ENCODE data around the gene GTSE1. TPM values are rescaled to one million over a fixed set of nuclear protein-coding genes. Genes with fewer than 3 reads are reported as not detected.

Gene GTSE1, protein sequence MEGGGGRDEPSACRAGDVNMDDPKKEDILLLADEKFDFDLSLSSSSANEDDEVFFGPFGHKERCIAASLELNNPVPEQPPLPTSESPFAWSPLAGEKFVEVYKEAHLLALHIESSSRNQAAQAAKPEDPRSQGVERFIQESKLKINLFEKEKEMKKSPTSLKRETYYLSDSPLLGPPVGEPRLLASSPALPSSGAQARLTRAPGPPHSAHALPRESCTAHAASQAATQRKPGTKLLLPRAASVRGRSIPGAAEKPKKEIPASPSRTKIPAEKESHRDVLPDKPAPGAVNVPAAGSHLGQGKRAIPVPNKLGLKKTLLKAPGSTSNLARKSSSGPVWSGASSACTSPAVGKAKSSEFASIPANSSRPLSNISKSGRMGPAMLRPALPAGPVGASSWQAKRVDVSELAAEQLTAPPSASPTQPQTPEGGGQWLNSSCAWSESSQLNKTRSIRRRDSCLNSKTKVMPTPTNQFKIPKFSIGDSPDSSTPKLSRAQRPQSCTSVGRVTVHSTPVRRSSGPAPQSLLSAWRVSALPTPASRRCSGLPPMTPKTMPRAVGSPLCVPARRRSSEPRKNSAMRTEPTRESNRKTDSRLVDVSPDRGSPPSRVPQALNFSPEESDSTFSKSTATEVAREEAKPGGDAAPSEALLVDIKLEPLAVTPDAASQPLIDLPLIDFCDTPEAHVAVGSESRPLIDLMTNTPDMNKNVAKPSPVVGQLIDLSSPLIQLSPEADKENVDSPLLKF
- 11.4 and 11.5 TPM in 2 replicates for polyA plus RNA-seq (2011; rRNA removed)
- 19.8 and 22.9 TPM in 2 replicates for polyA plus RNA-seq (2012; cell fraction: cytosol; rRNA removed)
- 84.7 and 86.4 TPM in 2 replicates for polyA plus RNA-seq (2012; cell fraction: nucleus; rRNA removed)
- 22.9 to 26.9 TPM (median 25.7 TPM) in 3 replicates for polyA plus RNA-seq (2017; fragmentation: RNase III; extraction: RNeasy Plus Mini Kit Qiagen cat#74134 plus additional on column Dnase treatment)
- polyA minus RNA-seq (2011; rRNA and poly(A)+ RNA removed) = 6.4 and 7.6 TPM in 2 replicates

DNA sequence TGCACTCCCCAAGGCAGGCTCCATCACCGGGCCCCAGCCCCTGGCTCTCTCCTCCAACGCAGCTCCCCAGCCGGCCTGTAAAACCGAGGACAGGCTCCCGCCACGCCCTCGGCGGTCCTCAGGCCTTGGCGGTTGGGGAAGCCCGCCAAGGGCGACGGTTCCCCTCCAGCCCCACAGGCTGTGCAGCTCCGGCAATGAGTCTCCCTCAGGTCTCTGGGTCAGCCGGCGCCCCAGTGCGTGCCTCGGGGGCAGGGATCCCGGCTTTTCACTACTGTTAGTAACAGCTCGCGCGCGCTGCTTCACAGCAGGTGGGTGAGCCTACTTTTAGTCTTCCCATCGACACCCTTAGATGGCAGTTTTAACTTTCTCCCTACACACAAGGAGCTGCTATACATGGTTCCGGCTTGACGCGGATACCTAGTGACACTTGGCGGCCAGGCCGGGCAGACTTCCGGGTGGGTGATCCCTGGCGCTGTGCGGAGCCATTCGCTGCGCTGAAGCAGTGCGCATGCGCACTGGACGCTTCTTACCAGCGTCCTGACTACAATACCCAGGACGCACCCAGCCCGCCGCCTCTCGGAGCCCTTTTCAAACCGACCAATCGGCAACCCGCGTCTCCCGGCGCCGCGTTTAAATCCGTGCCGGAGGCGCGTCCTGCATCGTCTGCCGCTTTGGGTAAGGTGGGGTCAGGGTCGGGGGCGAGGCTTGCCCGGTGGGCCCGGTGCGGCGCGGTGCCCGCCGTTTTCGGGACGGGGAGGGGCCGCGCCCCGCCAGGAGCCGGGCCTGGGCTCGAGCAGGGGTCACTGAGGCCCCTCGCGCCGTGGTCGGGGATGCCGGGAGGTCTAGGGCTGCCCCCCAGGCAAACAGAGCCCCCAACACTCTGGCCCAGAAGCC is at the start of gene GTSE1:
GTSE1 (plus strand) TSS at position 614 of the 894 bp plus-strand sequence. CDS start 531 bp downstream, outside the sequence.
- peak; percentile 95 to 96 for DNase-seq (ENCODE audit: low read depth in 1 of 2, low spot score in 1 of 2)
- H3K27ac ChIP-seq = peak within 1 kb of the TSS; percentile 84 to 95
- peak within 1 kb of the TSS; percentile 97 for H3K4me2 ChIP-seq
- peak; percentile 95 to 99 for ATAC-seq
- H3K9me3 ChIP-seq = no peaks in the 10 kb centered on the region
- peak within 1 kb of the TSS; percentile 92 for H3K4me3 ChIP-seq
- H3K4me1 ChIP-seq = peaks cover 11% of the 10 kb centered on the region; the same call in 2 of the 3 replicates
- ChIA-PET POLR2A (interaction anchor here (0.7 kb wide), 1 partner anchor 18 kb away, joined by 3 read pairs; no protein-coding TSS in a partner anchor), CTCF (interaction anchor here (0.8 to 1.7 kb wide), 5 partner anchors 14 to 302 kb away, joined by 3 to 9 read pairs (median 4); no protein-coding TSS in a partner anchor)
- FAIRE-seq = no peak
- 11% methylated on average over 13 of the region's 76 CpGs for WGBS (ENCODE audit: missing lambda C conversion rate)
- TF ChIP-seq NR3C1 (IDR thresholded peaks at IDR 0.05) (no peak), SMC3 (IDR thresholded peaks at IDR 0.05) (peak; percentile 16; the same call in 1 of the 3 replicates), RFX5 (IDR thresholded peaks at IDR 0.05) (no peak), HOXB5 (CRISPR knock-in tag; IDR thresholded peaks at IDR 0.05) (no peak), JUNB (IDR thresholded peaks at IDR 0.05) (no peak), FOSB (CRISPR knock-in tag; IDR thresholded peaks at IDR 0.05) (no peak), ZNF302 (CRISPR knock-in tag; IDR thresholded peaks at IDR 0.05) (no peak), CEBPB (IDR thresholded peaks at IDR 0.05) (no peak), HDAC2 (IDR thresholded peaks at IDR 0.05) (peak; percentile 70; the same call in 1 of the 2 replicates), EHMT2 (IDR thresholded peaks at IDR 0.05; ENCODE audit: low read depth) (no peak), NFE2L2 (conservative IDR thresholded peaks at IDR 0.05; ENCODE audit: low read length) (no peak), HOXA7 (CRISPR knock-in tag; IDR thresholded peaks at IDR 0.05) (no peak), CBX8 (IDR thresholded peaks at IDR 0.05) (no peak), KDM1A (IDR thresholded peaks at IDR 0.05; ENCODE audit: low read depth) (no peak), EHF (CRISPR knock-in tag; IDR thresholded peaks at IDR 0.05) (no peak), PHF8 (IDR thresholded peaks at IDR 0.05; ENCODE audit: borderline replicate concordance, low read depth) (peak; percentile 23; the same call in 1 of the 2 replicates), ZFP36 (IDR thresholded peaks at IDR 0.05; ENCODE audit: borderline replicate concordance, partially characterized antibody) (no peak), CBX2 (IDR thresholded peaks at IDR 0.05; ENCODE audit: borderline replicate concordance, low read depth) (no peak), GATA3 (IDR thresholded peaks at IDR 0.05; ENCODE audit: borderline replicate concordance) (no peak), SREBF2 (IDR thresholded peaks at IDR 0.05) (no peak), MAZ (IDR thresholded peaks at IDR 0.05; ENCODE audit: borderline replicate concordance, low read depth, low read length) (no peak), BHLHE40 (IDR thresholded peaks at IDR 0.05; ENCODE audit: low read depth, low read length) (no peak), POLR2AphosphoS2 (conservative IDR thresholded peaks at IDR 0.05; ENCODE audit: low read length) (no peak), ZSCAN20 (CRISPR knock-in tag; IDR thresholded peaks at IDR 0.05) (no peak), HOXB13 (CRISPR knock-in tag; IDR thresholded peaks at IDR 0.05; ENCODE audit: low read depth) (no peak), RCOR1 (IDR thresholded peaks at IDR 0.05; ENCODE audit: low read depth, low read length) (no peak), TP53 (CRISPR knock-in tag; IDR thresholded peaks at IDR 0.05) (no peak)
- TF ChIP-seq, protein P1, sequence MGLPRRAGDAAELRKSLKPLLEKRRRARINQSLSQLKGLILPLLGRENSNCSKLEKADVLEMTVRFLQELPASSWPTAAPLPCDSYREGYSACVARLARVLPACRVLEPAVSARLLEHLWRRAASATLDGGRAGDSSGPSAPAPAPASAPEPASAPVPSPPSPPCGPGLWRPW (IDR thresholded peaks at IDR 0.05) = no peak
- TF ChIP-seq, protein P2, sequence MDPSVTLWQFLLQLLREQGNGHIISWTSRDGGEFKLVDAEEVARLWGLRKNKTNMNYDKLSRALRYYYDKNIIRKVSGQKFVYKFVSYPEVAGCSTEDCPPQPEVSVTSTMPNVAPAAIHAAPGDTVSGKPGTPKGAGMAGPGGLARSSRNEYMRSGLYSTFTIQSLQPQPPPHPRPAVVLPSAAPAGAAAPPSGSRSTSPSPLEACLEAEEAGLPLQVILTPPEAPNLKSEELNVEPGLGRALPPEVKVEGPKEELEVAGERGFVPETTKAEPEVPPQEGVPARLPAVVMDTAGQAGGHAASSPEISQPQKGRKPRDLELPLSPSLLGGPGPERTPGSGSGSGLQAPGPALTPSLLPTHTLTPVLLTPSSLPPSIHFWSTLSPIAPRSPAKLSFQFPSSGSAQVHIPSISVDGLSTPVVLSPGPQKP (IDR thresholded peaks at IDR 0.05; ENCODE audit: low read depth, low read length) = no peak
- TF ChIP-seq, protein P3, sequence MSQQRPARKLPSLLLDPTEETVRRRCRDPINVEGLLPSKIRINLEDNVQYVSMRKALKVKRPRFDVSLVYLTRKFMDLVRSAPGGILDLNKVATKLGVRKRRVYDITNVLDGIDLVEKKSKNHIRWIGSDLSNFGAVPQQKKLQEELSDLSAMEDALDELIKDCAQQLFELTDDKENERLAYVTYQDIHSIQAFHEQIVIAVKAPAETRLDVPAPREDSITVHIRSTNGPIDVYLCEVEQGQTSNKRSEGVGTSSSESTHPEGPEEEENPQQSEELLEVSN (IDR thresholded peaks at IDR 0.05; ENCODE audit: borderline replicate concordance, low read depth) = 0 out of 2 replicates have a peak, but pooled peaks have one; percentile 22
- TF ChIP-seq, protein P4, sequence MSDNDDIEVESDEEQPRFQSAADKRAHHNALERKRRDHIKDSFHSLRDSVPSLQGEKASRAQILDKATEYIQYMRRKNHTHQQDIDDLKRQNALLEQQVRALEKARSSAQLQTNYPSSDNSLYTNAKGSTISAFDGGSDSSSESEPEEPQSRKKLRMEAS (IDR thresholded peaks at IDR 0.05) = peak; percentile 60; the same call in 1 of the 2 replicates
- TF ChIP-seq, protein P5, sequence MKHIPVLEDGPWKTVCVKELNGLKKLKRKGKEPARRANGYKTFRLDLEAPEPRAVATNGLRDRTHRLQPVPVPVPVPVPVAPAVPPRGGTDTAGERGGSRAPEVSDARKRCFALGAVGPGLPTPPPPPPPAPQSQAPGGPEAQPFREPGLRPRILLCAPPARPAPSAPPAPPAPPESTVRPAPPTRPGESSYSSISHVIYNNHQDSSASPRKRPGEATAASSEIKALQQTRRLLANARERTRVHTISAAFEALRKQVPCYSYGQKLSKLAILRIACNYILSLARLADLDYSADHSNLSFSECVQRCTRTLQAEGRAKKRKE (CRISPR knock-in tag; IDR thresholded peaks at IDR 0.05; ENCODE audit: low read depth) = no peak
- TF ChIP-seq, protein P6, sequence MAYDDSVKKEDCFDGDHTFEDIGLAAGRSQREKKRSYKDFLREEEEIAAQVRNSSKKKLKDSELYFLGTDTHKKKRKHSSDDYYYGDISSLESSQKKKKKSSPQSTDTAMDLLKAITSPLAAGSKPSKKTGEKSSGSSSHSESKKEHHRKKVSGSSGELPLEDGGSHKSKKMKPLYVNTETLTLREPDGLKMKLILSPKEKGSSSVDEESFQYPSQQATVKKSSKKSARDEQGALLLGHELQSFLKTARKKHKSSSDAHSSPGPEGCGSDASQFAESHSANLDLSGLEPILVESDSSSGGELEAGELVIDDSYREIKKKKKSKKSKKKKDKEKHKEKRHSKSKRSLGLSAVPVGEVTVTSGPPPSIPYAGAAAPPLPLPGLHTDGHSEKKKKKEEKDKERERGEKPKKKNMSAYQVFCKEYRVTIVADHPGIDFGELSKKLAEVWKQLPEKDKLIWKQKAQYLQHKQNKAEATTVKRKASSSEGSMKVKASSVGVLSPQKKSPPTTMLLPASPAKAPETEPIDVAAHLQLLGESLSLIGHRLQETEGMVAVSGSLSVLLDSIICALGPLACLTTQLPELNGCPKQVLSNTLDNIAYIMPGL (CRISPR knock-in tag; IDR thresholded peaks at IDR 0.05; ENCODE audit: borderline replicate concordance) = no peak
